ENCODE data around the gene EDIL3. TPM values are rescaled to one million over a fixed set of nuclear protein-coding genes. Genes with fewer than 3 reads are reported as not detected.

Gene EDIL3
- total and polyA plus RNA-seq, 11 donors: 1.3 to 38.2 (median 18.3) TPM

GRCh38 chr5:84382363-84383295, 2.1 kb downstream of the EDIL3 start:
- Histone ChIP-seq H3K4me3 (peak overlapping the region; percentile 37 to 75 (median 58)), H3K36me3 (no peaks in the 10 kb centered on the region), H3K9me3 (no peaks in the 10 kb centered on the region), H3K27me3 (peaks cover 0 to 47% (median 28%) of the 10 kb centered on the region in 9 donors), H3K27ac (peak overlapping the region; percentile 37 to 80 (median 60)), H3K4me1 (peaks cover 0 to 26% (median 0%) of the 10 kb centered on the region in 12 donors)
- 1 to 3% (median 2%) methylated on average over 44 to 45 of the region's 45 CpGs for WGBS, 4 donors
- TF ChIP-seq POLR2A (IDR thresholded peaks at IDR 0.05): no peak
- ATAC-seq: peak; percentile 43 to 72 (median 65)
- peak; percentile 20 to 70 (median 54) for DNase-seq
- intact Hi-C loops (cut with DNase I): loop anchor here in 3 of 10 donors (5.0 to 10.0 kb wide), 3 partner anchors 95 to 668 kb away; no protein-coding TSS in a partner anchor

GRCh38 chr5:84381502-84382362, 2.9 kb downstream of the EDIL3 start:
- intact Hi-C loops (cut with DNase I): loop anchor here in 3 of 10 donors (5.0 to 10.0 kb wide), 3 partner anchors 94 to 667 kb away; no protein-coding TSS in a partner anchor
- Histone ChIP-seq H3K4me3 (peak overlapping the region; percentile 17 to 75 (median 58)), H3K9me3 (no peaks in the 10 kb centered on the region), H3K27ac (peak overlapping the region; percentile 37 to 80 (median 60)), H3K27me3 (peaks cover 0 to 47% (median 28%) of the 10 kb centered on the region in 9 donors), H3K36me3 (no peaks in the 10 kb centered on the region), H3K4me1 (peaks cover 0 to 26% (median 0%) of the 10 kb centered on the region in 12 donors)
- no peak for DNase-seq
- WGBS, 4 donors: 20 to 31% (median 24%) methylated on average over 10 to 14 of the region's 14 CpGs
- TF ChIP-seq POLR2A (IDR thresholded peaks at IDR 0.05) (no peak), CTCF (IDR thresholded peaks at IDR 0.05) (no peak)
- no peak for ATAC-seq

- DNase-seq (no peak), ATAC-seq (no peak)
- H3K27ac ChIP-seq: peak overlapping the region in 1 of 12 donors; percentile 1
- H3K27me3 ChIP-seq: peaks cover 0 to 34% (median 25%) of the 10 kb centered on the region in 9 donors
- H3K4me1 ChIP-seq: peaks cover 0 to 20% (median 0%) of the 10 kb centered on the region in 12 donors
- intact Hi-C loops (cut with DNase I): loop anchor here in 3 of 10 donors (5.0 to 10.0 kb wide), 3 partner anchors 92 to 665 kb away; no protein-coding TSS in a partner anchor
- H3K36me3 ChIP-seq: no peaks in the 10 kb centered on the region
- H3K9me3 ChIP-seq: no peaks in the 10 kb centered on the region
- peak overlapping the region in 1 of 12 donors; percentile 3 for H3K4me3 ChIP-seq
- WGBS, 4 donors: 71 to 78% (median 74%) methylated on average over 2 of the region's 2 CpGs
- TF ChIP-seq POLR2A (IDR thresholded peaks at IDR 0.05) (no peak), CTCF (IDR thresholded peaks at IDR 0.05) (peak in 2 of 12 donors; percentile 8 to 33)
These were observed 4.9 kb downstream of the EDIL3 start for GRCh38 chr5:84379749-84380148.

- H3K36me3 ChIP-seq: no peaks in the 10 kb centered on the region
- no peaks in the 10 kb centered on the region for H3K9me3 ChIP-seq
- peaks cover 0 to 12% (median 0%) of the 10 kb centered on the region in 12 donors for H3K4me1 ChIP-seq
- no peak for TF ChIP-seq POLR2A (IDR thresholded peaks at IDR 0.05)
- no peak for TF ChIP-seq CTCF (IDR thresholded peaks at IDR 0.05)
- 39 to 63% (median 43%) methylated on average over 2 of the region's 2 CpGs for WGBS, 4 donors
- peaks cover 0 to 26% (median 18%) of the 10 kb centered on the region in 9 donors for H3K27me3 ChIP-seq
- DNase-seq: no peak
- ATAC-seq: no peak
- H3K27ac ChIP-seq: peak overlapping the region in 1 of 12 donors; percentile 16
- H3K4me3 ChIP-seq: no peak overlapping the region
- intact Hi-C loops (cut with DNase I): no loop called here
These were observed 5.7 kb downstream of the EDIL3 start for GRCh38 chr5:84378961-84379360.
